A549 (cell line): ENCODE measurements around the gene SWAP70. TPM values are rescaled to one million over a fixed set of nuclear protein-coding genes. Genes with fewer than 3 reads are reported as not detected.

Source experiments
- ATAC-seq, 2 experiments: fragments of 200-7000 bp in 1 of 2; fragments of >200 bp in 1 of 2; cut with Nextera tagmentation in 1 of 2; cut with Tn5 transposase in 1 of 2; 3 replicates each; pipeline versions ENCODE4 v1.8.0 to v1.9.1; 2018 to 2020; ENCODE audit warnings: mild to moderate bottlenecking in 1 of 2, moderate library complexity in 1 of 2
- CTCF ChIA-PET: fragments of 300-600 bp; sonication (Branson Sonifier 250); formaldehyde crosslinking; extraction: SDS; loops from one replicate; lab custom pipeline; 2021; ENCODE audit warnings: antibody characterized with exemption, inconsistent platforms; lab: Yijun Ruan, JAX
- POLR2A ChIA-PET: fragments of 350-600 bp; formaldehyde crosslinking; extraction: SDS; loops from one replicate; lab custom pipeline; 2021; ENCODE audit warnings: antibody characterized with exemption, inconsistent platforms; lab: Yijun Ruan, JAX
- DNase-seq, 2 experiments: peaks; one replicate each; pipeline versions ENCODE4 v3.0.0 to v3.0.0-alpha.2; 2011 to 2016; ENCODE audit warnings: low read depth in 1 of 2, low spot score in 1 of 2
- FAIRE-seq: peaks from 2 replicates; lab custom pipeline; 2011; peaks lifted over from hg19 to GRCh38; lab: Jason Lieb, UNC
- H3K27ac ChIP-seq, 2 experiments: fragments of >200 bp; sonication (Bioruptor Twin); formaldehyde crosslinking; 3 replicates each; pipeline ENCODE4 v1.5.1; 2016 to 2017
- H3K4me1 ChIP-seq: fragments of >200 bp; sonication (Bioruptor Twin); formaldehyde crosslinking; 3 replicates; pipeline ENCODE4 v1.6.1; 2016
- H3K4me2 ChIP-seq: fragments of >200 bp; sonication (Bioruptor Twin); formaldehyde crosslinking; 3 replicates; pipeline ENCODE4 v1.6.1; 2016
- H3K4me3 ChIP-seq: fragments of >200 bp; sonication (Bioruptor Twin); formaldehyde crosslinking; 3 replicates; pipeline ENCODE4 v1.5.1; 2016
- H3K9me3 ChIP-seq: fragments of >200 bp; sonication (Bioruptor Twin); formaldehyde crosslinking; 3 replicates; pipeline ENCODE4 v1.6.1; 2016
- ATOH8 ChIP-seq: fragments of 250-450 bp; sonication (Bioruptor Pico); IDR thresholded peaks from 2 replicates; pipeline ENCODE4 v1.5.0; 2020; ENCODE audit warnings: low read depth, mild to moderate bottlenecking, moderate library complexity
- BCL3 ChIP-seq: fragments of >200 bp; sonication (Bioruptor Twin); formaldehyde crosslinking; IDR thresholded peaks from 3 replicates; pipeline ENCODE4 v1.6.1; 2016
- CBX2 ChIP-seq: fragments of 200-600 bp; sonication (generic); IDR thresholded peaks from 2 replicates; pipeline ENCODE4 v1.6.1; 2016; ENCODE audit warnings: low read depth, mild to moderate bottlenecking, borderline replicate concordance
- E2F6 ChIP-seq: IDR thresholded peaks from 2 replicates; pipeline ENCODE4 v1.6.1; 2012; ENCODE audit warnings: low read depth, borderline replicate concordance
- EHF ChIP-seq: fragments of 250-450 bp; sonication (Bioruptor Pico); IDR thresholded peaks from 2 replicates; pipeline ENCODE4 v1.5.0; 2020; ENCODE audit warnings: mild to moderate bottlenecking
- ELK1 ChIP-seq: fragments of 150-350 bp; IDR thresholded peaks from 2 replicates; pipeline ENCODE4 v1.6.1; 2014; ENCODE audit warnings: low read depth, mild to moderate bottlenecking, low read length
- EP300 ChIP-seq, 2 experiments: fragments of >200 bp; sonication (Bioruptor Twin); formaldehyde crosslinking; IDR thresholded peaks; 2 replicates in 1 of 2; 3 replicates in 1 of 2; pipeline ENCODE4 v1.6.1; 2016 to 2017
- GATA3 ChIP-seq: IDR thresholded peaks from 2 replicates; pipeline ENCODE4 v1.6.1; 2012; ENCODE audit warnings: borderline replicate concordance
- HES2 ChIP-seq: fragments of >200 bp; sonication (Bioruptor Twin); formaldehyde crosslinking; IDR thresholded peaks from 2 replicates; pipeline ENCODE4 v1.6.1; 2016
- HMGXB4 ChIP-seq: fragments of 250-450 bp; sonication (Bioruptor Pico); IDR thresholded peaks from 2 replicates; pipeline ENCODE4 v1.5.0; 2021; ENCODE audit warnings: mild to moderate bottlenecking, moderate library complexity, borderline replicate concordance
- HOXA7 ChIP-seq: fragments of 250-450 bp; sonication (Bioruptor Pico); IDR thresholded peaks from 2 replicates; pipeline ENCODE4 v1.5.0; 2020; ENCODE audit warnings: mild to moderate bottlenecking, moderate library complexity
- HOXB5 ChIP-seq: fragments of 250-450 bp; sonication (Bioruptor Pico); IDR thresholded peaks from 2 replicates; pipeline ENCODE4 v1.5.0; 2020; ENCODE audit warnings: mild to moderate bottlenecking, moderate library complexity
- JUN ChIP-seq, 2 experiments: fragments of >200 bp; sonication (Bioruptor Twin); formaldehyde crosslinking; IDR thresholded peaks; 2 replicates in 1 of 2; 3 replicates in 1 of 2; pipeline ENCODE4 v1.6.1; 2016 to 2017
- MAX ChIP-seq: IDR thresholded peaks from 2 replicates; pipeline ENCODE4 v1.6.1; 2012
- MYC ChIP-seq: IDR thresholded peaks from 2 replicates; pipeline ENCODE4 v1.6.1; 2012; ENCODE audit warnings: mild to moderate bottlenecking, inconsistent platforms, low read length, improper control_type of control experiment, borderline replicate concordance
- NPAS2 ChIP-seq: fragments of 250-450 bp; sonication (Bioruptor Pico); IDR thresholded peaks from 2 replicates; pipeline ENCODE4 v1.8.0; 2022; ENCODE audit warnings: mild to moderate bottlenecking, moderate library complexity, borderline replicate concordance
- PHF8 ChIP-seq: fragments of 200-600 bp; sonication (generic); IDR thresholded peaks from 2 replicates; pipeline ENCODE4 v1.6.1; 2016; ENCODE audit warnings: low read depth, mild to moderate bottlenecking, antibody characterized with exemption, moderate library complexity, borderline replicate concordance
- POLR2A ChIP-seq: IDR thresholded peaks from 2 replicates; pipeline ENCODE4 v1.6.1; 2012; ENCODE audit warnings: mild to moderate bottlenecking, low read length
- POLR2AphosphoS2 ChIP-seq: conservative IDR thresholded peaks from 2 replicates; pipeline ENCODE4 v1.6.1; 2012; ENCODE audit warnings: low read length, improper control_type of control experiment, inconsistent platforms
- SMC3 ChIP-seq: fragments of >200 bp; sonication (Bioruptor Twin); formaldehyde crosslinking; IDR thresholded peaks from 3 replicates; pipeline ENCODE4 v1.6.1; 2018; ENCODE audit warnings: inconsistent platforms
- SREBF2 ChIP-seq: fragments of 450-650 bp; IDR thresholded peaks from 2 replicates; pipeline ENCODE4 v1.6.1; 2014; ENCODE audit warnings: mild to moderate bottlenecking, moderate library complexity
- USF2 ChIP-seq: fragments of 450-650 bp; IDR thresholded peaks from 2 replicates; pipeline ENCODE4 v1.6.1; 2014; ENCODE audit warnings: antibody characterized with exemption
- ZFP36 ChIP-seq: fragments of 450-650 bp; IDR thresholded peaks from 2 replicates; pipeline ENCODE4 v1.6.1; 2014; ENCODE audit warnings: borderline replicate concordance; ENCODE audit not compliant: partially characterized antibody
- ZNF302 ChIP-seq: fragments of 250-450 bp; sonication (Bioruptor Pico); IDR thresholded peaks from 2 replicates; pipeline ENCODE4 v1.9.0; 2021; ENCODE audit warnings: inconsistent platforms, mild to moderate bottlenecking, moderate library complexity
- ZSCAN20 ChIP-seq: fragments of 250-450 bp; sonication (Bioruptor Pico); IDR thresholded peaks from 2 replicates; pipeline ENCODE4 v1.8.0; 2022; ENCODE audit warnings: mild to moderate bottlenecking, moderate library complexity
- WGBS: methylation state at CpG from one replicate; pipeline ENCODE4 v1.1.6; 2017; ENCODE audit errors: missing lambda C conversion rate; 5-methylcytosine and 5-hydroxymethylcytosine counted together
- polyA plus RNA-seq, 4 experiments: library from polyadenylated mRNA; depleted of rRNA in 3 of 4; stranded (reverse); fragments of >200 nt; fragmentation: RNase III in 1 of 4; extraction: RNeasy Plus Mini Kit Qiagen cat#74134 plus additional on column Dnase treatment in 1 of 4; gene quantifications; 2 replicates in 3 of 4; 3 replicates in 1 of 4; pipeline ENCODE4 v1.2.3, GENCODE V29; 2011 to 2017

Gene SWAP70
- polyA plus RNA-seq, 2 of the 4 experiments (the other 2 are of a cell fraction), result 24.5 to 25.5 TPM

GRCh38 chr11:9629064-9629463 lies 34.8 kb upstream of the SWAP70 start:
- no peak for TF ChIP-seq EP300 (IDR thresholded peaks at IDR 0.05)
- TF ChIP-seq ZSCAN20 (CRISPR knock-in tag), result no peak
- TF ChIP-seq ELK1, result no peak
- TF ChIP-seq BCL3, result no peak
- no peak for TF ChIP-seq ZNF302 (CRISPR knock-in tag)
- TF ChIP-seq SMC3, result no peak
- no peak for TF ChIP-seq GATA3
- no peak for TF ChIP-seq MAX
- no peak for TF ChIP-seq HES2
- TF ChIP-seq MYC, result no peak
- FAIRE-seq (no peak), DNase-seq (no peak), ATAC-seq (no peak)
- WGBS, result 79% methylated on average over 6 of the region's 6 CpGs
- H3K4me2 ChIP-seq, result no peak overlapping the region
- no peak overlapping the region for H3K27ac ChIP-seq
- peaks cover 6% of the 10 kb centered on the region; the same call in 2 of the 3 replicates for H3K9me3 ChIP-seq
- POLR2A ChIA-PET, result no interaction called here
- CTCF ChIA-PET, result interaction anchor here (1.0 to 1.2 kb wide), 4 partner anchors 13 to 118 kb away, joined by 3 to 6 read pairs (median 3); no protein-coding TSS in a partner anchor
- H3K4me3 ChIP-seq, result no peak overlapping the region
- H3K4me1 ChIP-seq, result no peaks in the 10 kb centered on the region

- H3K4me1 ChIP-seq, result no peaks in the 10 kb centered on the region
- POLR2A ChIA-PET, result no interaction called here
- ATAC-seq, result no peak
These were observed 30.2 kb upstream of the SWAP70 start for GRCh38 chr11:9633679-9634078.

More at GRCh38 chr11:9633679-9634078, 30.2 kb upstream of the SWAP70 start:
- Histone ChIP-seq H3K9me3 (peaks cover 6% of the 10 kb centered on the region; the same call in 2 of the 3 replicates), H3K4me2 (no peak overlapping the region), H3K27ac (no peak overlapping the region), H3K4me3 (no peak overlapping the region)
- 48% methylated on average over 2 of the region's 2 CpGs for WGBS
- DNase-seq, result no peak
- TF ChIP-seq HMGXB4 (CRISPR knock-in tag) (no peak), ATOH8 (CRISPR knock-in tag) (no peak), E2F6 (no peak), SREBF2 (no peak), EHF (CRISPR knock-in tag) (no peak), POLR2A (no peak), CBX2 (no peak), BCL3 (no peak), HOXA7 (CRISPR knock-in tag) (no peak), HOXB5 (CRISPR knock-in tag) (no peak), PHF8 (no peak), SMC3 (no peak), ZFP36 (no peak), NPAS2 (CRISPR knock-in tag) (no peak), USF2 (no peak), JUN (IDR thresholded peaks at IDR 0.05) (no peak), POLR2AphosphoS2 (no peak)
- FAIRE-seq, result no peak
- CTCF ChIA-PET, result interaction anchor here (0.8 kb wide), 1 partner anchor 115 kb away, joined by 3 read pairs; no protein-coding TSS in a partner anchor
